Activated gamma-delta T cell (primary cell): Measurements from ENCODE around the gene ZBTB16.

Experiments
- DNase-seq: peaks from one replicate; lab custom pipeline; 2025; lab: John Stamatoyannopoulos, UW

The ZBTB16 gene

GRCh38 chr11:114281388-114281956, 222.0 kb downstream of the ZBTB16 start:
- DNase-seq, result no peak

GRCh38 chr11:114282488-114282887, 223.0 kb downstream of the ZBTB16 start:
- DNase-seq, result no peak

- DNase-seq, result no peak
These were observed 223.9 kb downstream of the ZBTB16 start for GRCh38 chr11:114283422-114283821.

- no peak for DNase-seq
These were observed 224.5 kb downstream of the ZBTB16 start for GRCh38 chr11:114284021-114284420.

GRCh38 chr11:114284914-114285313, 225.4 kb downstream of the ZBTB16 start:
- no peak for DNase-seq

GRCh38 chr11:114285599-114285998, 226.1 kb downstream of the ZBTB16 start:
- no peak for DNase-seq

- no peak for DNase-seq
These were observed 226.7 kb downstream of the ZBTB16 start for GRCh38 chr11:114286229-114286628.

GRCh38 chr11:114287154-114287553, 227.6 kb downstream of the ZBTB16 start:
- no peak for DNase-seq

- no peak for DNase-seq
These were observed 228.6 kb downstream of the ZBTB16 start for GRCh38 chr11:114288136-114288535.

- DNase-seq, result no peak
These were observed 230.3 kb downstream of the ZBTB16 start for GRCh38 chr11:114289779-114290178.

- DNase-seq, result no peak
These were observed 231.2 kb downstream of the ZBTB16 start for GRCh38 chr11:114290503-114291235.

GRCh38 chr11:114291381-114291780, 231.9 kb downstream of the ZBTB16 start:
- no peak for DNase-seq

GRCh38 chr11:114291842-114292680, 232.6 kb downstream of the ZBTB16 start:
- DNase-seq, result no peak

- DNase-seq, result no peak
These were observed 233.7 kb downstream of the ZBTB16 start for GRCh38 chr11:114293201-114293711.

GRCh38 chr11:114295676-114296604, 236.4 kb downstream of the ZBTB16 start, which contains the start of gene NNMT:
Gene NNMT (plus strand): TSS chr11:114296399. CDS start chr11:114296557, 158 bp downstream.
- no peak for DNase-seq

GRCh38 chr11:114296605-114297372, 237.3 kb downstream of the ZBTB16 start:
- DNase-seq, result no peak

- no peak for DNase-seq
These were observed 238.5 kb downstream of the ZBTB16 start for GRCh38 chr11:114297806-114298709.

- DNase-seq, result no peak
These were observed 239.2 kb downstream of the ZBTB16 start for GRCh38 chr11:114298710-114299109.
